Measurements from ENCODE around the gene TUBA4A.
A peak's percentile ranks its signal among the peaks of the same experiment; 100 is the strongest.
"Not testable (repeated sequence)": the region's sequence is repeated elsewhere in the genome, so short reads cannot be mapped to it uniquely, and the experiment has no call there.

TUBA4A gene

DNA sequence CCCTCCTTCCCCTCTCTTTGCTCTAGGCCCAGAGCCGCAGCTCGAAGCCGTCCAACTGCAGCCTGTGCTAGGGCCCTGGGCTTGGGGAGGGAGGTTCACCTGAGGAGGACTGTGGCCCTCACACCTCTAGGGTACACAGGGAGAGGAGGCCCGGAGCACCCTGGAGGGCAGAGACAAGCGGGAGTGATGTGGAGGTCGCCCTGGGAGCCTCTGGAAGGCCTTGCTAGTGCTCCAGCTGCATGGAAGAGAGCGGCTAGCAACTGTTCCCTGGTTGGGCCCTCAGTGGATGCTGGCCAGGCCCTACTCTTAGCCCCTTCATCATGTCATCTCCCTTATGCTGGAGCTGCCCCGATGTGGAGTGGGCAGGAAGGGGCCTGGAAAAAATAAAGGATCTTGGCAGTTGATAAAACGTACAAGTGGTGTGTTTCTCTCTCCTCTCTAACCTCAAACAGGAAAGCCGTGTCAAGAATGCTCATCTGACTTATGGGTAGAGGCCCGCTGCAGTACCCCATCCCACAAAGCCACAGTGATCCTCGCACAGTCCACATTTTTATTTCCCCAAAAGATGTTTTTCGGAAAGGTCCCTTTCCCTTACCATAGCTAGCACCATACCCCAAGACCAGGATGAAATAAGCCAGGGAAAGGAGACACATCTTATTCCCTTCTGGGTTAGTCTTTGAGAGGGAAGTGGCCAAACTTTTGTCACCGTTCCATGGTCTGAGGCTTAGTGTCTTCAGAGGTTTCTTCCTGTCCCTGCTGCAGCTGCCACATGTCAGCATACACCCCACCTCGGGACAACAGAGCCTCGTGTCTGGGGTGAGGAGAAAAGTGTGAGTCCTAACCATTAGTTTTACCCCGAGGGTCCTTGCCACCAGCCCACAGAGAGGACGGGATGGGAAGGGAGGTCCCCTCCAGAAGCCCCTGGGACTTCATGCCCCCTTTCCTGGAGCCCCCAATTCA is 44.2 kb downstream of the TUBA4A start:
- DNase-seq = no peak

- DNase-seq = no peak
Observed at GRCh38 chr2:219207884-219208740, 45.6 kb downstream of the TUBA4A start.

DNA sequence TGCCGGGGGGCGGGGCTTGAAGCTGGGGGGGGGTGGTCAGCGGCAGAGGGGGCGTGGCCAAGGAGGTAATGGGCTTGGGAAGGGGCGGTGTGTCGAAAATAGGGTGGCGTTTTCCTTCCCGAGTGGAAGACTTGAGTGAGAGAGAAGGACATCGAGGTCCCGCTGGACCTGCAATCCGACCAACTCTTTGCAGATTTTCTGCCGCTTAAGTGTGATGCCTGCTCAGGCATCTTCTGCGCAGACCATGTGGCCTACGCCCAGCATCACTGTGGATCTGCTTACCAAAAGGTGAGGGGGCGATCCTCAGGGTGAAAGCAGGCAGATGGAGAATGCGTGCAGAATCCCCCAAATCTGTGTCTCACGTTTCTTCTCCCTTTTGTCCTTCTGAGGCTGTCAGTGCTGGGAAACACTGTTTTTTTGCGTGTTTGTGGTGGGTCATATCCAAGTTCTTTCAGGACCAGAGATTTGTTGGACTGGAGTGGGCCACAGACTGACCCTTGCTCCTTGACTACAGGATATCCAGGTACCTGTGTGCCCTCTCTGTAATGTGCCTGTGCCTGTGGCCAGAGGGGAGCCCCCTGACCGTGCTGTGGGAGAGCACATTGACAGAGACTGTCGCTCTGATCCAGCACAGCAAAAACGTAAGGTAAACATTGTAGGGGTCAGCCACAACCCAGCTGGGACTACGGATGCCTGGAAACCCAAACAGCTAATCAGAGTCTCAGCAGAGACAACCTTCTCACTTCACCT is 46.4 kb downstream of the TUBA4A start:
- DNase-seq = no peak

- peak; percentile 94 to 95 for DNase-seq
Observed at GRCh38 chr2:219206328-219207133, 47.2 kb downstream of the TUBA4A start, which contains the start of gene ZFAND2B. TSS of gene ZFAND2B (plus strand) at chr2:219206782. CDS start at chr2:219206988, 206 bp downstream.

- no peak for DNase-seq
Observed at GRCh38 chr2:219205981-219206327, 47.8 kb downstream of the TUBA4A start.

GRCh38 chr2:219205165-219205538 is 48.6 kb downstream of the TUBA4A start:
- no peak for DNase-seq

DNA sequence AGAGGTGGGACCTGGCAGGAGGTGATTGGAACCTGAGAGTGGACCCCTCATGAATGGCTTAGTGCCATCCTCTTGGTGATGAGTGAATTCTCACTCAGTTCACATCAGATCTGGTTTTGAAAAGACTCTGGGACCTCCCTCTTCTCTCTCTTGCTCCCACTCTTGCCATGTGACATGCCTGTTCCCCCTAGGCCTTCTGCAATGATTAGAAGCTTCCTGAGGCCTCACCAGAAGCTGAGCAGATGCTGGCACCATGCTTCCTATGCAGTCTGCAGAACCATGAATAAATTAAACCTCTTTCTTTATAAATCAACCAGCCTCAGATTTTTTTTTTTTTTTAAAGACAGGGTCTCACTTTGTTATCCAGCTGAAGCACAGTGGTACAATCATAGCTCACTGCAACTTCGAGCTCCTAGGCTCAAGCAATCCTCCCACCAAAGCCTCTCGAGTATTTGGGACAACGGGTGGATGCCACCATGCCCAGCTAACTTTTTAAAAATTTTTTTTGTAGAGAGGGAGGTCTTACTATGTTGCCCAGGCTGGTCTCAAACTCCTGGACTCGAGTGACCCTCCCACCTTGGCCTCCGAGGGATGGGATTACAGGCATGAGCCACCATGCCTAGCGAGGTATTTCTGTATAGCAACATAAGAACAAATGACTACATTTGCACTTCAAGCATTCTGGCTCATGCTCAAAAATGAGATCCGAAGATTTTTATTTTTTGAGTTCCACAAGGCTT is 49.1 kb downstream of the TUBA4A start:
- no peak for DNase-seq

DNA sequence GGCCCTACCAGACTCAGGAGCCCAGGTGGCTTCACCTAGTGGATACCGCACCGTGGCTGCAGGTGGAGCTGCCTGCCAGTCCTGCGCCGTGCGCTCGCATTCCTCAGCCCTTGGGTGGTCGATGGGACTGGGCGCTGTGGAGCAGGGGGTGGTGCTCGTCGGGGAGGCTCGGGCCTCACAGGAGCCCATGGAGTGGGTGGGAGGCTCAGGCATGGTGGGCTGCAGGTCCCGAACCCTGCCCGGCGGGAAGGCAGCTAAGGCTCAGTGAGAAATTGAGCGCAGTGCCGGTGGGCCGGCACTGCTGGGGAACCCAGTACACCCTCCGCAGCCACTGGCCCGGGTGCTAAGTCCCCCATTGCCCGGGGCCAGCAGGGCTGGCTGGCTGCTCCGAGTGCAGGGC is 52.4 kb downstream of the TUBA4A start:
- DNase-seq = not testable (repeated sequence)

GRCh38 chr2:219200502-219201326 is 53.0 kb downstream of the TUBA4A start:
- DNase-seq = not testable (repeated sequence)

Data from activated CD4-positive, alpha-beta T cell treated with anti-CD3 and anti-CD28 coated beads for 4 hours (primary cell).